GM12878 (cell line): Measurements from ENCODE around the gene PRDX1. TPM values are rescaled to one million over a fixed set of nuclear protein-coding genes. Genes with fewer than 3 reads are reported as not detected.

Experiments
- ASH2L ChIP-seq: fragments of 300-600, 200-600 bp; sonication (generic); IDR thresholded peaks from 2 replicates; pipeline ENCODE4 v1.6.1; 2017; ENCODE audit warnings: low read depth, mild to moderate bottlenecking, borderline replicate concordance
- BCL11A ChIP-seq: IDR thresholded peaks from 2 replicates; pipeline ENCODE4 v1.6.1; 2011; ENCODE audit warnings: low read depth, low read length
- BCLAF1 ChIP-seq: fragments of 450-650 bp; IDR thresholded peaks from 2 replicates; pipeline ENCODE4 v1.6.1; 2017; ENCODE audit warnings: antibody characterized with exemption, mild to moderate bottlenecking, moderate library complexity
- BHLHE40 ChIP-seq, 2 experiments: fragments of 450-650 bp in 1 of 2; IDR thresholded peaks; 2 replicates each; pipeline ENCODE4 v1.6.1; 2011 to 2017; ENCODE audit warnings: low read depth in 2 of 2, borderline replicate concordance in 1 of 2, improper control_type of control experiment in 1 of 2, low read length in 1 of 2, mild to moderate bottlenecking in 1 of 2
- EP300 ChIP-seq, 2 experiments: fragments of 150-350 bp in 1 of 2; IDR thresholded peaks; 2 replicates each; pipeline ENCODE4 v1.6.1; 2011 to 2012; ENCODE audit warnings: low read depth in 2 of 2, low read length in 2 of 2, borderline replicate concordance in 1 of 2, improper control_type of control experiment in 1 of 2, inconsistent platforms in 1 of 2; ENCODE audit not compliant: control insufficient read depth in 1 of 2
- FOXK2 ChIP-seq: fragments of 450-650 bp; IDR thresholded peaks from 2 replicates; pipeline ENCODE4 v1.6.1; 2017; ENCODE audit warnings: mild to moderate bottlenecking, moderate library complexity
- GATAD2B ChIP-seq: fragments of 450-650 bp; conservative IDR thresholded peaks from 2 replicates; pipeline ENCODE4 v1.6.1; 2017; ENCODE audit warnings: low read depth, mild to moderate bottlenecking, moderate library complexity
- MEF2A ChIP-seq: IDR thresholded peaks from 2 replicates; pipeline ENCODE4 v1.6.1; 2011; ENCODE audit warnings: low read depth, mild to moderate bottlenecking, low read length, moderate library complexity; ENCODE audit not compliant: insufficient read depth
- MTA3 ChIP-seq: IDR thresholded peaks from 2 replicates; pipeline ENCODE4 v1.6.1; 2012; ENCODE audit warnings: low read length, inconsistent platforms, borderline replicate concordance
- NFIC ChIP-seq: IDR thresholded peaks from 2 replicates; pipeline ENCODE4 v1.6.1; 2012; ENCODE audit warnings: low read depth, mild to moderate bottlenecking, inconsistent platforms, low read length, moderate library complexity
- SKIL ChIP-seq: fragments of 450-650 bp; IDR thresholded peaks from 2 replicates; pipeline ENCODE4 v1.6.1; 2017; ENCODE audit warnings: mild to moderate bottlenecking, low read depth, inconsistent platforms; ENCODE audit not compliant: poor library complexity, severe bottlenecking
- SMAD5 ChIP-seq: IDR thresholded peaks from 2 replicates; pipeline ENCODE4 v1.6.1; 2016; ENCODE audit warnings: antibody characterized with exemption, low read depth
- SREBF1 ChIP-seq: IDR thresholded peaks from 2 replicates; pipeline ENCODE4 v1.6.1; 2012; ENCODE audit warnings: mild to moderate bottlenecking, low read length
- ZBTB11 ChIP-seq: fragments of 450-650 bp; formaldehyde crosslinking; IDR thresholded peaks from 2 replicates; pipeline ENCODE4 v1.5.0; 2022; ENCODE audit warnings: mild to moderate bottlenecking, missing genetic modification characterization
- polyA plus RNA-seq, 11 experiments: library from polyadenylated mRNA; depleted of rRNA in 4 of 11; unstranded in 6 of 11; stranded (reverse) in 5 of 11; fragments of >200 nt; fragmentation: Nextera tagmentation in 4 of 11; fragmentation: Illumina TruSeq in 1 of 11; extraction: Ambion mirVana in 4 of 11; extraction: Trizol in 1 of 11; gene quantifications; 1 replicate in 1 of 11; 2 replicates in 10 of 11; pipeline versions ENCODE4 v1.2.1 to v1.2.3, GENCODE V29; 2011 to 2016; ENCODE audit warnings: inconsistent platforms in 2 of 11, missing spikeins in 2 of 11, low read depth in 1 of 11
- total RNA-seq, 4 experiments: library from RNA; depleted of rRNA in 3 of 4; stranded (reverse); fragments of >200 nt in 3 of 4; fragmentation: Illumina TruSeq in 1 of 4; extraction: Trizol in 1 of 4; gene quantifications; 2 replicates each; pipeline versions ENCODE4 v1.2.1 to v1.2.3, GENCODE V29; 2013 to 2021

The PRDX1 gene
- total and polyA plus RNA-seq, 10 of the 15 experiments (the other 5 are each of a cell fraction or from before 2014, with no cell fraction given): 659 to 1,775 (median 811) TPM

GRCh38 chr1:45545019-45545493 lies 23.4 kb upstream of the PRDX1 start (continued):
- TF ChIP-seq SKIL (peak; percentile 70), FOXK2 (no peak), GATAD2B (0 out of 2 replicates have a peak, but pooled peaks have one; percentile 31), MTA3 (peak; percentile 60; the same call in 1 of the 2 replicates), ZBTB11 (no peak), BCL11A (peak; percentile 87), NFIC (peak; percentile 92), BCLAF1 (no peak), MEF2A (peak; percentile 72; the same call in 1 of the 2 replicates), ASH2L (no peak), SREBF1 (no peak), EP300 (IDR thresholded peaks at IDR 0.05; ENCODE audit: borderline replicate concordance in 1 of 2, control insufficient read depth in 1 of 2, low read depth in 2 of 2, low read length in 2 of 2) (peak; percentile 79 to 80), BHLHE40 (IDR thresholded peaks at IDR 0.05; ENCODE audit: borderline replicate concordance in 1 of 2, low read depth in 2 of 2, low read length in 1 of 2) (peak; percentile 45 to 75), SMAD5 (no peak)
